CD4-positive, alpha-beta memory T cell (primary cell): ENCODE results near the gene GTF3C4. TPM values are rescaled to one million over a fixed set of nuclear protein-coding genes. Genes with fewer than 3 reads are reported as not detected.
"Not testable (repeated sequence)": the region's sequence is repeated elsewhere in the genome, so short reads cannot be mapped to it uniquely, and the experiment has no call there.

ENCODE experiments used
- CTCF ChIA-PET: fragments of 350-600 bp; sonication (Branson Sonifier 250); formaldehyde crosslinking; loops from one replicate; lab custom pipeline; 2021; ENCODE audit warnings: inconsistent platforms; ENCODE audit not compliant: partially characterized antibody; lab: Charles Lee
- POLR2A ChIA-PET: fragments of 350-600 bp; sonication (Branson Sonifier 250); formaldehyde crosslinking; loops from one replicate; lab custom pipeline; 2021; ENCODE audit not compliant: partially characterized antibody; lab: Charles Lee
- DNase-seq, 5 donors: peaks; one replicate each; pipeline versions ENCODE4 v3.0.0 to v3.0.0-alpha.2; 2020 to 2022; ENCODE audit warnings: mixed read lengths in 1 of 5
- H3K27ac ChIP-seq: one replicate; pipeline ENCODE4 v1.7.0; 2013; ENCODE audit warnings: low read depth, low read length
- H3K27me3 ChIP-seq: 2 replicates; pipeline ENCODE4 v1.7.0; 2013; ENCODE audit warnings: mild to moderate bottlenecking, low read length, moderate library complexity; ENCODE audit not compliant: insufficient read depth
- H3K36me3 ChIP-seq: 2 replicates; pipeline ENCODE4 v1.7.0; 2013; ENCODE audit warnings: mild to moderate bottlenecking, low read length, moderate library complexity; ENCODE audit not compliant: insufficient read depth
- H3K4me1 ChIP-seq: 2 replicates; pipeline ENCODE4 v1.7.0; 2013; ENCODE audit warnings: mild to moderate bottlenecking, low read length, moderate library complexity; ENCODE audit not compliant: insufficient read depth
- H3K4me3 ChIP-seq, 2 donors: one replicate each; pipeline ENCODE4 v1.7.0; 2013; ENCODE audit warnings: low read length in 2 of 2, mild to moderate bottlenecking in 1 of 2
- H3K9me3 ChIP-seq, 2 donors: one replicate each; pipeline ENCODE4 v1.7.0; 2013; ENCODE audit warnings: low read length in 2 of 2, control low read depth in 1 of 2; ENCODE audit not compliant: control insufficient read depth in 1 of 2
- H3K27ac Mint-ChIP-seq, 7 donors: one replicate each; pipeline ENCODE4 v1.8.0; 2020 to 2021; ENCODE audit warnings: mixed read lengths in 7 of 7, mild to moderate bottlenecking in 6 of 7, inconsistent platforms in 3 of 7, moderate library complexity in 3 of 7
- H3K27me3 Mint-ChIP-seq, 2 donors: one replicate each; pipeline ENCODE4 v1.8.0; 2020 to 2021; ENCODE audit warnings: mixed read lengths in 2 of 2
- H3K36me3 Mint-ChIP-seq, 2 donors: one replicate each; pipeline ENCODE4 v1.8.0; 2020 to 2021; ENCODE audit warnings: mixed read lengths in 2 of 2, inconsistent platforms in 1 of 2, mild to moderate bottlenecking in 1 of 2
- H3K4me1 Mint-ChIP-seq, 4 donors: one replicate each; pipeline ENCODE4 v1.8.0; 2020 to 2021; ENCODE audit warnings: mixed read lengths in 4 of 4, mild to moderate bottlenecking in 1 of 4
- H3K4me3 Mint-ChIP-seq, 8 donors: one replicate each; pipeline ENCODE4 v1.8.0; 2020 to 2021; ENCODE audit warnings: mixed read lengths in 8 of 8, mild to moderate bottlenecking in 7 of 8, moderate library complexity in 6 of 8, inconsistent platforms in 3 of 8
- H3K9me3 Mint-ChIP-seq, 8 donors: one replicate each; pipeline ENCODE4 v1.8.0; 2020 to 2021; ENCODE audit warnings: mixed read lengths in 8 of 8, mild to moderate bottlenecking in 5 of 8, inconsistent platforms in 3 of 8, moderate library complexity in 1 of 8
- intact Hi-C: fragments of 100-400 bp; cut with micrococcal nuclease; formaldehyde crosslinking; loops from one replicate; pipeline ENCODE4 v1.15.1; 2023
- polyA plus RNA-seq, 2 donors: library from polyadenylated mRNA; unstranded; fragments of 300-500 nt; fragmentation: Illumina TruSeq; gene quantifications; one replicate each; pipeline ENCODE4 v1.2.3, GENCODE V29; 2021
- total RNA-seq, 2 experiments: library from RNA; stranded (reverse); gene quantifications; one replicate each; pipeline ENCODE4 v1.2.3, GENCODE V29; 2021

GTF3C4 gene
- total and polyA plus RNA-seq, 4 experiments from 2014 or later: 2.7 to 13.2 (median 8.3) TPM

DNA sequence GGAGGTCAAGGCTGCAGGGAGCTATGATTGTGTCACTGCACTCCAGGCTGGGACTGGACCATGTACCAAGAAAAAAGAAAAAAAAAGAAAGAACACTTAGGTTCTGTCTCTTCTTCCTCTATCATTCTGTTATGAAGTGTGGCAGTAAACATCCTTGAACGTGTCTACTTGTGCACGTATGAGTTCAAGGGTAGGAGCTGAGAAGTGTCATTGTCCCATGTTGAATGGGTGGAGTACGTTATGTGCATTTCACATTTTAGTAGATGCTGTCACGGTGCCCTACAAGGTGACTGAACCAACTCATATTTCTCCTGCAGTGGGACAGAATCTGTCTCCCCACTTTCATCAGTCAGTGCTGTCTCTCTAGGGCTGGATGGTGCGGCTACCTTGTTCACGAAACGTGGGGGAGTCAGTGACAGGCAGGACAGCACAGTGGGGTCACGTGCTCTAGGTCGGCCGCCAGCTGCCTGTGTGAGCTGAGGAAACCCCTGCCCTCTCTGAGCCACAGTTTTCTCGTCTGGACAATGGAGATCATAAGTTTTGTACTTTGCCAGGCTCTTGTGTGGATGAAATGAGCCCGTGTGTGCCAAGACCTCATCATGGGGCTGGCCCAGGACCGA is 47.2 kb downstream of the GTF3C4 start:
- H3K36me3 Mint-ChIP-seq: no peaks in the 10 kb centered on the region
- H3K4me3 ChIP-seq: no peak overlapping the region
- no peak overlapping the region for H3K4me3 Mint-ChIP-seq
- intact Hi-C loops: no loop called here
- no peak for DNase-seq
- H3K9me3 Mint-ChIP-seq: peaks cover 0 to 1% (median 0%) of the 10 kb centered on the region in 8 donors
- peaks cover 0 to 9% (median 7%) of the 10 kb centered on the region in 4 donors for H3K4me1 Mint-ChIP-seq
- H3K27ac Mint-ChIP-seq: no peak overlapping the region
- H3K27ac ChIP-seq: no peak overlapping the region
- H3K9me3 ChIP-seq: no peaks in the 10 kb centered on the region
- ChIA-PET POLR2A (no interaction called here), CTCF (no interaction called here)
- peaks cover 17% of the 10 kb centered on the region in 2 donors for H3K27me3 Mint-ChIP-seq
- no peaks in the 10 kb centered on the region for H3K4me1 ChIP-seq
- H3K27me3 ChIP-seq: no peaks in the 10 kb centered on the region
- H3K36me3 ChIP-seq: no peaks in the 10 kb centered on the region

DNA sequence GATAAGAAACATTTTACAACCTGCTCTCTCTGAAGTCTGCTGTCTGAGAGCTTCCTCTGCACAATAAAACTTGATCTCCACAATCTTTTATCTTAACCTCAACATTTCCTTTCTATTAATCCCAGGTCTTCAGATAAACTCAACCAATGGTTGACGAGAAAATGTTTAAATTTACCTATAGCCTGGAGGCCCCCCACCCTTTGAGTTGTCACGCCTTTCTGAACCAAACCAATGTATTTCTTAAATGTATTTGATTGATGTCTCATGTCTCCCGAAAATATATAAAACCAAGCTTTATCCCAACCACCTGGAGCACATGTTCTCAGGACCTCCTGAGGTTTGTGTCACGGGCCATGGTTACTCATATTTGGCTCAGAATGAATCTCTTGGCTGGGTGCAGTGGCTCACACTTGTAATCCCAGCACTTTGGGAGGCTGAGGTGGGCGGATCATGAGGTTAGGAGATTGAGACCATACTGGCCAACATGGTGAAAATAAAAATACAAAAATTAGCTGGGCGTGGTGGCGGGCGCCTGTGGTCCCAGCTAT is 48.2 kb downstream of the GTF3C4 start:
- CTCF ChIA-PET, H3K4me1 ChIP-seq, H3K4me3 ChIP-seq: not testable (repeated sequence)

DNA sequence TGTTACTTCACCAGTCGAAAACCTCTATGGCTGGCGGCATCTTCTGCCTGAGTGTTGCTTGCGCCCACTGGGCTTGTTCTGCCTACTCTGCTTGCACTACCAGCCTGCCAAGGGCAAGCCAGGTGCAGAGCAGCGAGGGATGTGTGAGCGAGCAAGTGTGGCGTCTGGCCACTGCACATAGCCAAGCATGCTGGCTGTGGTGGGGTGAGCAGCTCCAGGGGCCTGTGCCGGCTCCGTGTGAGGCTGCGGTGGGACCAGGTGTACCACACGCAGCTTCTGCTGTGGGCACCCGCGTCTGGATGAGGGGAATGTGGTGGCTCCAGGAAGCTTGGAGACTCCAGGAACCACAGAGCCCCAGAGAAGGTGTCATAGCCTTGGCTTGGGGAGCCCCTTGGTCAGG is 51.4 kb downstream of the GTF3C4 start:
- Histone ChIP-seq H3K9me3 (no peaks in the 10 kb centered on the region), H3K4me1 (no peaks in the 10 kb centered on the region), H3K27me3 (no peaks in the 10 kb centered on the region), H3K27ac (no peak overlapping the region), H3K4me3 (no peak overlapping the region), H3K36me3 (no peaks in the 10 kb centered on the region)
- H3K4me3 Mint-ChIP-seq: no peak overlapping the region
- H3K9me3 Mint-ChIP-seq: peaks cover 0 to 2% (median 0%) of the 10 kb centered on the region in 8 donors
- POLR2A ChIA-PET: no interaction called here
- H3K27me3 Mint-ChIP-seq: peaks cover 20 to 26% of the 10 kb centered on the region in 2 donors
- peaks cover 0 to 9% (median 7%) of the 10 kb centered on the region in 4 donors for H3K4me1 Mint-ChIP-seq
- H3K27ac Mint-ChIP-seq: no peak overlapping the region
- intact Hi-C loops: no loop called here
- no peak for DNase-seq
- CTCF ChIA-PET: no interaction called here
- H3K36me3 Mint-ChIP-seq: no peaks in the 10 kb centered on the region

More for the DNA sequence above, 48.2 kb downstream of the GTF3C4 start:
- H3K9me3 ChIP-seq, H3K27me3 ChIP-seq, H3K4me3 Mint-ChIP-seq, H3K4me1 Mint-ChIP-seq, H3K27ac ChIP-seq, POLR2A ChIA-PET, DNase-seq, H3K36me3 ChIP-seq, intact Hi-C loops, H3K36me3 Mint-ChIP-seq, H3K9me3 Mint-ChIP-seq: not testable (repeated sequence)
- peak overlapping the region in 1 of 7 donors; percentile 43 for H3K27ac Mint-ChIP-seq
- peaks cover 20 to 21% of the 10 kb centered on the region in 2 donors for H3K27me3 Mint-ChIP-seq

DNA sequence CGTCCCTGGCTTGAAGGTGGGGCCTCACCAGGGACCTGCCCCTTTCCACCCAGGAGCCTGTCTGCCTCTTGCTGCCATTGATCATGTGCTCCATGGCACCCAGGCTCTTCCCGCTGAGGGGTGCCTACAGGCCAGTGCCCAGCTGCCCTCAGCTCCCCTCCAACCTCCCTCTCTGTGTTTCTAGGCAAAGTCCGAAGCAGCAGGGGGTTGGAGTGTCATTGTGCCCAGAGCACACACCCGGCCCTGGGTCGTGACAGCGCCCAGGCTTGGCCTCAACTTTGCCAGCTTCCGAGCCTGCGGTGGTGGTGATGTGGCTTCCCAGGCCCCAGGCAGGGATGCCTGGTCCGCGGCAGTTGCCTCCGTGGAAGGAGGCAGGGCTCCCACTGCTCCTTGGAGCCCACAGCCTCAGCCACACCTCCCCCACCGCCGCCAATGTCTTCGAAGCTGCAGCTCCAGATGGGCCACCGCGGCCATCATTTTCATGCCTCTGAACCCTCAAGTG is 52.4 kb downstream of the GTF3C4 start:
- H3K36me3 ChIP-seq: no peaks in the 10 kb centered on the region
- Mint-ChIP-seq H3K27me3 (peaks cover 15 to 29% of the 10 kb centered on the region in 2 donors), H3K27ac (no peak overlapping the region), H3K4me1 (peaks cover 0 to 9% (median 7%) of the 10 kb centered on the region in 4 donors), H3K4me3 (no peak overlapping the region), H3K36me3 (no peaks in the 10 kb centered on the region), H3K9me3 (peaks cover 0 to 2% (median 0%) of the 10 kb centered on the region in 8 donors)
- no peak overlapping the region for H3K27ac ChIP-seq
- POLR2A ChIA-PET: no interaction called here
- no peaks in the 10 kb centered on the region for H3K9me3 ChIP-seq
- CTCF ChIA-PET: no interaction called here
- no peak overlapping the region for H3K4me3 ChIP-seq
- no peaks in the 10 kb centered on the region for H3K4me1 ChIP-seq
- H3K27me3 ChIP-seq: no peaks in the 10 kb centered on the region
- intact Hi-C loops: no loop called here
- DNase-seq: no peak

DNA sequence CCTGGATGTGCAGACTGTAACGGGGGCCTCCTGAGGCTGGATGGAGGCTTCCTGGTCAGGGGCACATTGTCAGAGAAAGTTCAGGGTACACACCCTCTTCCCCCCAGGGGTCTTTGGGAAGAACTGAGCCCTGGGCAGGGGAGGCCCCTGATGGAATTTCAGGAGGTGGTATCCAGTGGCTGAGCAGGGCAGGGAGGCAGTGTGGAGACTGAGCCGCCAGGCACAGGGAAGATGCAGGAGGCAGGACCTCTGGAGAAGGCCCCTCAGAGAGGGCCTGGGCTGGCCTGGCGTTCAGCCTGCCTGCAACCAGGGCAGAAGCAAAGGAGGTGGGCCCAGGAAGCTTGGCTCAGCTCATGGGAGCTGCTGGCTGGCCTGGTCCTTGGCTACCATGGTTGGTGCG is 53.5 kb downstream of the GTF3C4 start:
- H3K27me3 ChIP-seq: no peaks in the 10 kb centered on the region
- no peaks in the 10 kb centered on the region for H3K4me1 ChIP-seq
- no peak overlapping the region for H3K27ac Mint-ChIP-seq
- ChIA-PET CTCF (no interaction called here), POLR2A (no interaction called here)
- intact Hi-C loops: no loop called here
- H3K4me3 ChIP-seq: no peak overlapping the region
- peaks cover 0 to 2% (median 0%) of the 10 kb centered on the region in 8 donors for H3K9me3 Mint-ChIP-seq
- no peaks in the 10 kb centered on the region for H3K36me3 ChIP-seq
- peaks cover 14 to 29% of the 10 kb centered on the region in 2 donors for H3K27me3 Mint-ChIP-seq
- no peak for DNase-seq
- no peak overlapping the region for H3K27ac ChIP-seq
- no peaks in the 10 kb centered on the region for H3K36me3 Mint-ChIP-seq
- H3K9me3 ChIP-seq: no peaks in the 10 kb centered on the region
- H3K4me3 Mint-ChIP-seq: no peak overlapping the region
- H3K4me1 Mint-ChIP-seq: no peaks in the 10 kb centered on the region

GRCh38 chr9:132725306-132725705 is 55.0 kb downstream of the GTF3C4 start:
- Mint-ChIP-seq H3K27me3 (peaks cover 9 to 37% of the 10 kb centered on the region in 2 donors), H3K36me3 (no peaks in the 10 kb centered on the region), H3K4me3 (no peak overlapping the region), H3K27ac (no peak overlapping the region), H3K4me1 (no peaks in the 10 kb centered on the region), H3K9me3 (peaks cover 0 to 2% (median 0%) of the 10 kb centered on the region in 8 donors)
- ChIA-PET CTCF (no interaction called here), POLR2A (no interaction called here)
- H3K4me3 ChIP-seq: no peak overlapping the region
- H3K27ac ChIP-seq: no peak overlapping the region
- intact Hi-C loops: no loop called here
- no peaks in the 10 kb centered on the region for H3K27me3 ChIP-seq
- DNase-seq: no peak
- H3K4me1 ChIP-seq: no peaks in the 10 kb centered on the region
- H3K9me3 ChIP-seq: no peaks in the 10 kb centered on the region
- no peaks in the 10 kb centered on the region for H3K36me3 ChIP-seq

- DNase-seq: no peak
- peaks cover 9 to 39% of the 10 kb centered on the region in 2 donors for H3K27me3 Mint-ChIP-seq
- no peak overlapping the region for H3K27ac Mint-ChIP-seq
- Histone ChIP-seq H3K9me3 (no peaks in the 10 kb centered on the region), H3K36me3 (no peaks in the 10 kb centered on the region), H3K4me3 (no peak overlapping the region), H3K27me3 (no peaks in the 10 kb centered on the region), H3K4me1 (no peaks in the 10 kb centered on the region), H3K27ac (no peak overlapping the region)
- intact Hi-C loops: no loop called here
- H3K4me3 Mint-ChIP-seq: no peak overlapping the region
- POLR2A ChIA-PET: no interaction called here
- CTCF ChIA-PET: no interaction called here
- H3K36me3 Mint-ChIP-seq: no peaks in the 10 kb centered on the region
- peaks cover 0 to 2% (median 0%) of the 10 kb centered on the region in 8 donors for H3K9me3 Mint-ChIP-seq
- H3K4me1 Mint-ChIP-seq: no peaks in the 10 kb centered on the region
Measured at GRCh38 chr9:132726576-132727130, 56.4 kb downstream of the GTF3C4 start.
